Measurements from ENCODE around the gene CBY3.
"Not testable (repeated sequence)": the region's sequence is repeated elsewhere in the genome, so short reads cannot be mapped to it uniquely, and the experiment has no call there.

Gene CBY3

DNA sequence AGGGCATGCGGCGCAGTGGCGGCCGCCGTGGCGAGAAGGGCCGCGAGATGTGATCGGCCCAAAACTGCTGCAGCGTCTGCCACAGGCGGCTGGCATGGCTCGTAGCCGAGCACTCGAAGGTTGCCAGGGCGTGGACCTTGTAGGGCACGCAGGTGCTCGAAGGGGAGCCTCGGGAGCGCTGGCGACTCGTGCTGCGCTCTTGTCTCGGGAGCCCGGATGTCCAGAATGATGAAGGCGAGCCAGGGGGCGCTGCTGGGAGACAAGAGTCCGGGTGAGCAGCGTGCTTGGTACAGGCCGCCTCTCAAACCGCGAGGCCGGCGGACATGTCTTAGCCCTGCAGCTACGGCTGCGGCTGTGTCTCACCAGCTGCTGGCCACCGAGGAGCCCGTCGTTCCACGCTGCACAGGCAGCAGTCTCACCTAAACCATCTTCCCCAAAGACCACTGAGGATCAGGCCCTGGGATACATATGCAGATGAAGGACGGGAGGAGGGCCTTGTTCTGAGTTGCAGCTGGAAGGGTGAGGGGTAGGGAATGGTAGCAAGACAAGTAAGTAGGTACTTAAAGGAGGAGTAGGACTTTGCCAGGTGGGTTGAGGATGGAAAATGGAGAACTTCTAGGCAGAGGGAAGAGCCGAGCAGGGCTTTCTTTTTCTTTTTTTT, 1.7 kb downstream of the CBY3 start:
- H3K4me3 ChIP-seq (ENCODE audit: low read depth, low read length) = peak overlapping the region; percentile 97
- TF ChIP-seq CTCF (IDR thresholded peaks at IDR 0.05; ENCODE audit: insufficient read depth, low read length, missing control alignments) = peak; percentile 54
- DNase-seq (ENCODE audit: low read depth, low spot score) = no peak
- POLR2A ChIA-PET = no interaction called here
- CTCF ChIA-PET = interaction anchor here (0.9 to 3.9 kb wide), 7 partner anchors 10 to 84 kb away, joined by 3 to 17 read pairs (median 3); partner anchors contain the start of gene HNRNPH1

DNA sequence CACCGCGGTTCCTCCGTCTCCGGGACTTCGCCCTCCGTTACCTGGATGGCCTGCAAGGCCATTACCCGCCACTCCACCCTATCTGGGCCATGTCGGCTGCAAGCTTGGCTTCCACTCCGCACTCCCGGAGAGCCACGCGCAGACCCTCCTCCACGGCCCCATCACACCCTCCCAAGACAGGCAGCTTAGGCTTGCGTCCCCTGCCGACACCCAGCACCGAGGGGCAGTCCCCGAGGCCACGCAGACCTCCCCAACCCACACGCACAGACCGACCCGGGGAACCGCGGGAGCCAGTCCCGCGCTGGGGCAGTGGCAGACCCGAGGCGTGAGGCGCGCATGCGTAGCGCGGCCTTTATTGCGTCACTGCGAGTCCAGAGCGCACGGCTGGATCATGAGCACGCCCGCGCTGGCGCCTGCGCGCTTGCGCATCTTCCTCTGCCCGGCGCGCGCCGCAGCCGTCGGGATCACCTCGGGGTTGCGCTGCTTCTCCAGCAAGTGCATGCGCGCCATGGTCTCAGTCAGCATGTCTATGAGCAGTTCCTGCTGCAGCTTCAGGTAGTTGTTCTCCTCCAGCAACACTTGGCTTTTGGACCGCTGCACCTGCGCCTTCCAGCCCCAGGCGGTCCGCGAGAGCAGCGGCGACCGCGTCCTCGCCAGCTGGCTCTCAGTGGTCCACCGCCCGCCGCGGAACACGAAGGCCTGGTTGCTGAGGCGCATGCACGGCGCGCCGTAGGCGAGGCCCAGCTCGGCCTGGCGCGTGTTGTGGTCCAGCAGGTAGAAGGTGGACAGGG, 2.4 kb downstream of the CBY3 start:
- ChIA-PET POLR2A (interaction anchor here (0.7 to 1.5 kb wide), 4 partner anchors 13 to 282 kb away, joined by 3 to 4 read pairs (median 3); partner anchors contain the start of gene MAML1), CTCF (interaction anchor here (0.6 to 3.9 kb wide), 7 partner anchors 10 to 119 kb away, joined by 3 to 17 read pairs (median 4); partner anchors contain the start of gene HNRNPH1)
- peak; percentile 49 for DNase-seq (ENCODE audit: low read depth, low spot score)
- TF ChIP-seq CTCF (IDR thresholded peaks at IDR 0.05; ENCODE audit: insufficient read depth, low read length, missing control alignments) = no peak
- peak overlapping the region; percentile 97 for H3K4me3 ChIP-seq (ENCODE audit: low read depth, low read length)

DNA sequence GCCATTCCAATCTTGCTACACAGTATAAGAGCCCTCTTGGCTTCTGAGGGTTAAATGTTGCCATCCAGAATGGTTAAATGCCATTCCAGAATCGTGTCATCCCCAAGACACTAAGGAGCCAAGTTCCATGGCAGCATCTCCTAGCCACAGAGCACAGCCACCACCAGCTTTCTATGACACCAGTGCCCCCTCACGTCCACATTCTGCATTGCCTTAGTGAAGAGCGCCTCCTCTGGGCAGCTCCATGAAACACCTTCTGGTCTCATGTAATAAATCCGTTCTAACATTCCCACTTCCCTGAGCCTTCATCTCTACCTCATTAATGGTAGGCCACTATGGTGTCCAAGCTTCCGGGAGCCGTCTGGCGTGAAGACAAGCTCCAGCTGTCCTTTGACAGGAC, 12.4 kb downstream of the CBY3 start:
- no peak overlapping the region for H3K4me3 ChIP-seq (ENCODE audit: low read depth, low read length)
- ChIA-PET POLR2A (interaction anchor here (1.4 kb wide), 1 partner anchor 45 kb away, joined by 5 read pairs; the partner anchor contains the start of gene HNRNPH1), CTCF (interaction anchor here (0.9 to 3.1 kb wide), 4 partner anchors 8 to 60 kb away, joined by 3 to 17 read pairs (median 4); partner anchors contain the start of gene CBY3)
- no peak for DNase-seq (ENCODE audit: low read depth, low spot score)
- peak; percentile 78 for TF ChIP-seq CTCF (IDR thresholded peaks at IDR 0.05; ENCODE audit: insufficient read depth, low read length, missing control alignments)

DNA sequence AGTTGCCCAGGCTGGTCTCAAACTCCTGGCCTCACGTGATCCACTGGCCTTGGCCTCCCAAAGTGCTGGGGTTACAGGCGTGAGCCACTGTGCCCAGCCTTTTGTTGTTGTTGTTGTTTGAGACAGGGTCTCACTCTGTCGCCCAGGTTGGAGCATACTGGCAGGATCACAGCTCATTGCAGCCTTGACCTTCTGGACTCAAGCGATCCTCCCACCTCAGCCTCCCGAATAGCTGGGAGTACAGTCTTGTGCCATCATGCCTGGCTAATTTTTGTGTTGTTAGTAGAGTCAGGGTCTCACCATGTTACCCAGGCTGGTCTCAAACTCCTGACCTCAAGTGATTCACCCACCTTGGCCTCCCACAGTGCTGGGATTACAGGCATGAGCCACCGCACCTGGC, 19.2 kb downstream of the CBY3 start:
- H3K4me3 ChIP-seq (ENCODE audit: low read depth, low read length); POLR2A ChIA-PET; DNase-seq (ENCODE audit: low read depth, low spot score): not testable (repeated sequence)
- CTCF ChIA-PET = interaction anchor here (3.1 kb wide), 1 partner anchor 23 kb away, joined by 13 read pairs; no protein-coding TSS in a partner anchor

DNA sequence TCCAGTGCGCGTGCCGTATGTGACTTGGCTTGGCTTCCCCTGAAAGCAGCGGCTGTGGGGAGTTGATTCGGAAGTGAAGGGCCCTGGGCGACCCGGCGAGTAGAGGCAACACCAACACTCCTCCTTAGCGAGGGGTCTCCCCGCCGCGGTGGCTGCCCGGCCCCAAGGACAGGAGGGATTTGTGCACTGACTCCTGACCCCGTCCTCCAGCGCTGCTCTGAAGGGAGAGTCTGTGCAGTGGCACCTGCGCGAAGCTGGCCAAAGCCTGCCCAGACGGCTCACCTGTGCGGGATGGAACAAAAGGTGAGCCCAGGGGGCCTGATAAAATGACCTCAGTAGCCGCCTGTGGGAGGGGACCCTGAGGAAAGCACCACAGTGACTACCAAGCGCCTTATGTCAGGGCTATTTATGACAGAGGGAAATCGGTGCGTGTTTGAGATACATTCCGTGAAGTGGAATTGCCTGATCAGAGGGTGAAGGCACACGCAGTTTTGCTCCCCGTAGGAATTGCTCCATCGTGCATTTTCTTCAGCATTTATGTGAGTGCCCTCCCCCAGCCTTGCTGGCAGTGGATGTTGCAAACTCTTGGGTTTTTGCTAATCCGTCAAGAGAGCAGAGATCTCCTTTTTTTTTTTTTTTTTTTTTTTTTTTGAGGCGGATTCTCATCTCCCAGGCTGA, 22.5 kb downstream of the CBY3 start:
- POLR2A ChIA-PET; DNase-seq (ENCODE audit: low read depth, low spot score): not testable (repeated sequence)
- CTCF ChIA-PET = interaction anchor here (0.6 kb wide), 1 partner anchor 20 kb away, joined by 3 read pairs; no protein-coding TSS in a partner anchor
- peak overlapping the region; percentile 62 for H3K4me3 ChIP-seq (ENCODE audit: low read depth, low read length)

DNA sequence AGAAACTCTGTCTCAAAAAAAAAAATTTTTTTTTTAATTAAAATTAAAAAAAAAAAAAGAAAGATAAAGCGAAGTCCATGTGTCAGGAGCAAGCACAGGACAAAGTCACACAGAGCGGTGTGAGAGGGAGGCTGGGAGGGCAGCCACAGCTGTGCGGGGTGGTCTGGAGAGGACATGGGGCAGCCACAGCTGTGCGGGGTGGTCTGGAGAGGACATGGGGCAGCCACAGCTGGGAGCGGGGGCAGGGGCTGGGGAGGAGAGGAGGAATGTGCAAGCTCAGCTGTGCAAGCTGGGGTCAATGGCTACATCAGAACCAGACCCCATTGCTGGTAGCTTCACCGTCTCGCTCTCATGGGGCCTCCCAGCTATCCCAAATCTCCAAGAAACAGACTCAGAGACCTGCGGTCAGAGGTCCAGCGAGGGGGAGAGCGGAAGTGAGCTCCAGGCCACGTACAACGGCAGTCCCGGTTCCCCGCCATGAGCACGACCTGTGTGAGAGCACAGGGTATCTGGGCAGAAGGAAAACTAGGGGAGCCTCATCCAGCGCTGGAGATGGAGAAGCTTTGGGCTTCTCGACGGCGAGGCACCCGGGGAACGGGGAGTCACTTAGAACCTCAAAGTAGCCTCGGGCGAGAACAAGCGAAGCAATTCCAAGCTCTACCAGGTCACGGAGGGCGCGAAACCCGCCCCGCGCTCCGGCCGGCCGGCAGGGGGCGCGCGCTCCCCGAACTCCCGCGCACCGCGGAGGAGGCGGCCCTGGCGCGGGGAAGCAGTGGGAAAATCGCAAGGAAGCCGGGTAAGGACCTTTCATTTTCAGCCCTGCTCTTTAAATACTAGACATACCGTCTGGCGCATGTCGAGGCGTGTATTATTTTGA, 23.3 kb downstream of the CBY3 start:
- CTCF ChIA-PET; H3K4me3 ChIP-seq (ENCODE audit: low read depth, low read length); DNase-seq (ENCODE audit: low read depth, low spot score); POLR2A ChIA-PET: not testable (repeated sequence)

GRCh38 chr5:179653135-179653534, 27.7 kb downstream of the CBY3 start:
- CTCF ChIA-PET, POLR2A ChIA-PET: not testable (repeated sequence)

DNA sequence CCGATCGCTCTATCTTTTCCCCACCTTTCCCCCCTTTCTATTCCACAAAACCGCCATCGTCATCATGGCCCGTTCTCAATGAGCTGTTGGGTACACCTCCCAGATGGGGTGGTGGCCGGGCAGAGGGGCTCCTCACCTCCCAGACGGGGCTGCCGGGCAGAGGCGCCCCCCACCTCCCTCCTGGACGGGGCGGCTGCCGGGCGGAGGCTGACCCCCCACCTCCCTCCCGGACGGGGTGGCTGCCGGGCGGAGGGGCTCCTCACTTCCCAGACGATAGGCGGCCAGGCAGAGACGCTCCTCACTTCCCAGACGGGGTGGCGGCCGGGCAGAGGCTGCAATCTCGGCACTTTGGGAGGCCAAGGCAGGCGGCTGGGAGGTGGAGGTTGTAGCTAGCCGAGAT, 30.6 kb downstream of the CBY3 start:
- H3K4me3 ChIP-seq (ENCODE audit: low read depth, low read length); POLR2A ChIA-PET; CTCF ChIA-PET; DNase-seq (ENCODE audit: low read depth, low spot score): not testable (repeated sequence)

More at GRCh38 chr5:179653135-179653534, 27.7 kb downstream of the CBY3 start:
- not testable (repeated sequence) for DNase-seq (ENCODE audit: low read depth, low spot score); H3K4me3 ChIP-seq (ENCODE audit: low read depth, low read length)

DNA sequence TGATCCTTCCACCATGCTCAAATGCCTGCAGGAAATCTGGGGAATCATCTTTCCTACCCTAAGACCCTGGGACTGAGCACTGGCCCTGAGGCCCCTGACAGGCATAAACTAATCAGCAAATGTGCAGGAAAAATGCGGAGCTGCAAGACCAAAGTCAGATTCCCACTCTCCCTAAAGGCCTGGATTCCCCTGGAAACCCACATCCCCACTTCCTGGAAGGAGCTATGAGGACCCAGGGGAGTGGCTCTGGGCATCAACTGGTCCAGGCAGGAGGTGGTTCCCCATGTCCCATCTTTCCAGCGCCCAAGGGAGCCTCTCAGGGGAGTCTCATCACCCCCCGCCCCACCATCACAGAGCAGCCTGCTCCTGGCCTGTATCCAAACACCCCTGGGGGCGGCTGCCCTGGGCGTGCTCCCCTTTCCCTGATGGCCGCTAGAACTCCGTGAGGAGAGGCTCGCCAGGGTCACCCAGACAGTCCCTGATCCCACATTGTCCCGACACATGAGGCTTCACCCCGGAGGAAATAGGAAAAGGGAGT, 31.6 kb downstream of the CBY3 start:
- H3K4me3 ChIP-seq (ENCODE audit: low read depth, low read length); CTCF ChIA-PET; POLR2A ChIA-PET; DNase-seq (ENCODE audit: low read depth, low spot score): not testable (repeated sequence)

Measured in AG04449 (cell line).